A549 (cell line): ENCODE measurements around the gene BCL3. TPM values are rescaled to one million over a fixed set of nuclear protein-coding genes. Genes with fewer than 3 reads are reported as not detected.

Experiments
- ATAC-seq, 2 experiments: fragments of 200-7000 bp in 1 of 2; fragments of >200 bp in 1 of 2; cut with Nextera tagmentation in 1 of 2; cut with Tn5 transposase in 1 of 2; 3 replicates each; pipeline versions ENCODE4 v1.8.0 to v1.9.1; 2018 to 2020; ENCODE audit warnings: mild to moderate bottlenecking in 1 of 2, moderate library complexity in 1 of 2
- CTCF ChIA-PET: fragments of 300-600 bp; sonication (Branson Sonifier 250); formaldehyde crosslinking; extraction: SDS; loops from one replicate; lab custom pipeline; 2021; ENCODE audit warnings: antibody characterized with exemption, inconsistent platforms; lab: Yijun Ruan, JAX
- POLR2A ChIA-PET: fragments of 350-600 bp; formaldehyde crosslinking; extraction: SDS; loops from one replicate; lab custom pipeline; 2021; ENCODE audit warnings: antibody characterized with exemption, inconsistent platforms; lab: Yijun Ruan, JAX
- DNase-seq, 2 experiments: peaks; one replicate each; pipeline versions ENCODE4 v3.0.0 to v3.0.0-alpha.2; 2011 to 2016; ENCODE audit warnings: low read depth in 1 of 2, low spot score in 1 of 2
- FAIRE-seq: peaks from 2 replicates; lab custom pipeline; 2011; peaks lifted over from hg19 to GRCh38; lab: Jason Lieb, UNC
- H3K27ac ChIP-seq, 2 experiments: fragments of >200 bp; sonication (Bioruptor Twin); formaldehyde crosslinking; 3 replicates each; pipeline ENCODE4 v1.5.1; 2016 to 2017
- H3K4me1 ChIP-seq: fragments of >200 bp; sonication (Bioruptor Twin); formaldehyde crosslinking; 3 replicates; pipeline ENCODE4 v1.6.1; 2016
- H3K4me2 ChIP-seq: fragments of >200 bp; sonication (Bioruptor Twin); formaldehyde crosslinking; 3 replicates; pipeline ENCODE4 v1.6.1; 2016
- H3K4me3 ChIP-seq: fragments of >200 bp; sonication (Bioruptor Twin); formaldehyde crosslinking; 3 replicates; pipeline ENCODE4 v1.5.1; 2016
- H3K9me3 ChIP-seq: fragments of >200 bp; sonication (Bioruptor Twin); formaldehyde crosslinking; 3 replicates; pipeline ENCODE4 v1.6.1; 2016
- ATOH8 ChIP-seq: fragments of 250-450 bp; sonication (Bioruptor Pico); IDR thresholded peaks from 2 replicates; pipeline ENCODE4 v1.5.0; 2020; ENCODE audit warnings: low read depth, mild to moderate bottlenecking, moderate library complexity
- BCL3 ChIP-seq: fragments of >200 bp; sonication (Bioruptor Twin); formaldehyde crosslinking; IDR thresholded peaks from 3 replicates; pipeline ENCODE4 v1.6.1; 2016
- BHLHE40 ChIP-seq: IDR thresholded peaks from 2 replicates; pipeline ENCODE4 v1.6.1; 2012; ENCODE audit warnings: low read depth, low read length, inconsistent platforms
- CBX2 ChIP-seq: fragments of 200-600 bp; sonication (generic); IDR thresholded peaks from 2 replicates; pipeline ENCODE4 v1.6.1; 2016; ENCODE audit warnings: low read depth, mild to moderate bottlenecking, borderline replicate concordance
- CEBPB ChIP-seq, 2 experiments: fragments of >200 bp in 1 of 2; sonication (Bioruptor Twin) in 1 of 2; formaldehyde crosslinking in 1 of 2; IDR thresholded peaks; 2 replicates each; pipeline ENCODE4 v1.6.1; 2012 to 2016
- CHD4 ChIP-seq: fragments of 200-600 bp; sonication (generic); IDR thresholded peaks from 2 replicates; pipeline ENCODE4 v1.6.1; 2016; ENCODE audit warnings: antibody characterized with exemption, mild to moderate bottlenecking, borderline replicate concordance
- EHF ChIP-seq: fragments of 250-450 bp; sonication (Bioruptor Pico); IDR thresholded peaks from 2 replicates; pipeline ENCODE4 v1.5.0; 2020; ENCODE audit warnings: mild to moderate bottlenecking
- ELK1 ChIP-seq: fragments of 150-350 bp; IDR thresholded peaks from 2 replicates; pipeline ENCODE4 v1.6.1; 2014; ENCODE audit warnings: low read depth, mild to moderate bottlenecking, low read length
- EP300 ChIP-seq, 2 experiments: fragments of >200 bp; sonication (Bioruptor Twin); formaldehyde crosslinking; IDR thresholded peaks; 2 replicates in 1 of 2; 3 replicates in 1 of 2; pipeline ENCODE4 v1.6.1; 2016 to 2017
- FOSB ChIP-seq: fragments of 250-450 bp; sonication (Bioruptor Pico); IDR thresholded peaks from 2 replicates; pipeline ENCODE4 v1.5.0; 2020; ENCODE audit warnings: mild to moderate bottlenecking, moderate library complexity
- GATA3 ChIP-seq: IDR thresholded peaks from 2 replicates; pipeline ENCODE4 v1.6.1; 2012; ENCODE audit warnings: borderline replicate concordance
- HDAC2 ChIP-seq: fragments of 200-600 bp; sonication (generic); IDR thresholded peaks from 2 replicates; pipeline ENCODE4 v1.6.1; 2016
- HEYL ChIP-seq: fragments of 250-450 bp; sonication (Bioruptor Pico); IDR thresholded peaks from 2 replicates; pipeline ENCODE4 v1.8.0; 2021; ENCODE audit warnings: mild to moderate bottlenecking, moderate library complexity
- HOXA7 ChIP-seq: fragments of 250-450 bp; sonication (Bioruptor Pico); IDR thresholded peaks from 2 replicates; pipeline ENCODE4 v1.5.0; 2020; ENCODE audit warnings: mild to moderate bottlenecking, moderate library complexity
- HOXB5 ChIP-seq: fragments of 250-450 bp; sonication (Bioruptor Pico); IDR thresholded peaks from 2 replicates; pipeline ENCODE4 v1.5.0; 2020; ENCODE audit warnings: mild to moderate bottlenecking, moderate library complexity
- KDM1A ChIP-seq: fragments of 200-600 bp; sonication (generic); IDR thresholded peaks from 2 replicates; pipeline ENCODE4 v1.6.1; 2016; ENCODE audit warnings: low read depth, mild to moderate bottlenecking
- MAFK ChIP-seq: fragments of 450-650 bp; IDR thresholded peaks from 2 replicates; pipeline ENCODE4 v1.6.1; 2014; ENCODE audit not compliant: partially characterized antibody
- MAZ ChIP-seq: fragments of 150-350 bp; IDR thresholded peaks from 2 replicates; pipeline ENCODE4 v1.6.1; 2014; ENCODE audit warnings: antibody characterized with exemption, low read depth, low read length, borderline replicate concordance
- POLR2A ChIP-seq: IDR thresholded peaks from 2 replicates; pipeline ENCODE4 v1.6.1; 2012; ENCODE audit warnings: mild to moderate bottlenecking, low read length
- RAD21 ChIP-seq, 2 experiments: fragments of >200 bp in 1 of 2; sonication (Bioruptor Twin) in 1 of 2; formaldehyde crosslinking in 1 of 2; IDR thresholded peaks in 1 of 2; conservative IDR thresholded peaks in 1 of 2; 2 replicates in 1 of 2; 3 replicates in 1 of 2; pipeline ENCODE4 v1.6.1; 2012 to 2018; ENCODE audit warnings: inconsistent platforms in 1 of 2
- RARB ChIP-seq: fragments of 250-450 bp; sonication (Bioruptor Pico); IDR thresholded peaks from 2 replicates; pipeline ENCODE4 v1.8.0; 2021; ENCODE audit warnings: mild to moderate bottlenecking, moderate library complexity
- RCOR1 ChIP-seq: fragments of 150-350 bp; IDR thresholded peaks from 2 replicates; pipeline ENCODE4 v1.6.1; 2014; ENCODE audit warnings: antibody characterized with exemption, low read length, low read depth
- TFCP2L1 ChIP-seq: fragments of 250-450 bp; sonication (Bioruptor Pico); IDR thresholded peaks from 2 replicates; pipeline ENCODE4 v1.5.0; 2021; ENCODE audit warnings: mild to moderate bottlenecking
- TP53 ChIP-seq: fragments of 250-450 bp; sonication (Bioruptor Pico); IDR thresholded peaks from 2 replicates; pipeline ENCODE4 v1.5.0; 2021; ENCODE audit warnings: mild to moderate bottlenecking, moderate library complexity
- USF2 ChIP-seq: fragments of 450-650 bp; IDR thresholded peaks from 2 replicates; pipeline ENCODE4 v1.6.1; 2014; ENCODE audit warnings: antibody characterized with exemption
- ZFP36 ChIP-seq: fragments of 450-650 bp; IDR thresholded peaks from 2 replicates; pipeline ENCODE4 v1.6.1; 2014; ENCODE audit warnings: borderline replicate concordance; ENCODE audit not compliant: partially characterized antibody
- ZSCAN20 ChIP-seq: fragments of 250-450 bp; sonication (Bioruptor Pico); IDR thresholded peaks from 2 replicates; pipeline ENCODE4 v1.8.0; 2022; ENCODE audit warnings: mild to moderate bottlenecking, moderate library complexity
- WGBS: methylation state at CpG from one replicate; pipeline ENCODE4 v1.1.6; 2017; ENCODE audit errors: missing lambda C conversion rate; 5-methylcytosine and 5-hydroxymethylcytosine counted together
- polyA plus RNA-seq, 4 experiments: library from polyadenylated mRNA; depleted of rRNA in 3 of 4; stranded (reverse); fragments of >200 nt; fragmentation: RNase III in 1 of 4; extraction: RNeasy Plus Mini Kit Qiagen cat#74134 plus additional on column Dnase treatment in 1 of 4; gene quantifications; 2 replicates in 3 of 4; 3 replicates in 1 of 4; pipeline ENCODE4 v1.2.3, GENCODE V29; 2011 to 2017
- TF ChIP-seq, protein P1 (sequence below): IDR thresholded peaks from 2 replicates; pipeline ENCODE4 v1.6.1; 2012
- TF ChIP-seq, protein P2 (sequence below): IDR thresholded peaks from 2 replicates; pipeline ENCODE4 v1.6.1; 2012

BCL3 gene
- polyA plus RNA-seq, 2 of the 4 experiments (the other 2 are of a cell fraction) = 22.6 to 72.1 TPM

DNA sequence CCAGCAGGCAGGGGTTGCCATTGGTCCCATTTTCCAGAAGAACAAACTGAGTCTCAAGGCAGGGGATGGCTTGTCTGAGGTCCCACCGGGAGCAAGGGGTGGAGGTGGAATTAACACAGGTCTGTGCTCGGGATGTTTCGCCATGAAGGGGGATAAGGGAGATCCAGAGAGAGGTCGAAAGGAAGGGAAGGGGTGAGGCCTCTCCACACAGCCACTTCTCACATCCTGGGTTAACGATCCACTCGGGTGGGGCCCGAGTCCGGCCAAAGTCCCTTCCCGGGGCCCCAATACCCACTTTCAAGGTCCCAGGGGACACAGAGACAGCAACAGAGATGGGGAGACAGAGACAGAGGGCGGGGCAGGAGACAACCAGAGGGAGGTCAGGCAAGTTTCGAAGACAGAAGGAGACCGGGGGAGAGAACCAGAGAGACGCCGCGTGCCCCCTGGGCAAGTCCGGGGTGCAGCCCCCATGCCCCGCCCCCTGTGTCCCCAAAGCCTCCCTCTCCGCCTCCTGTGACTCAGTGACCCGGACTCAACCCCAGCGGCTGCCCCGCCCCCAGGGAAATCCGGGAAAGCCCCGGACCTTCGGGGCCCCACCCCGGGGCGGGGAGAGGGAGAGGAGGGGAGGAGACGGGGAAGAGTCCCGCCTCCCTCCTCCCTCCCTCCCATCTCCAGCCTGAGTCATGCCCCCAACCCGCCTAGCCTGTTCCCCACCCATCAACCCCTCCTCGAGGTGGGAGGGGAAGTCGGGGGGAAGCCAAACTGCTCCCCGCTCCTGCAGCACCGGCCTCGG is 1.4 kb upstream of the BCL3 start (continued):
- peak; percentile 96 for TF ChIP-seq CHD4
- no peak for TF ChIP-seq RCOR1
- peak; percentile 97 for TF ChIP-seq MAZ
- TF ChIP-seq POLR2A = peak; percentile 62
- peak; percentile 65; the same call in 1 of the 2 replicates for TF ChIP-seq RARB (CRISPR knock-in tag)
- peak; percentile 82 for TF ChIP-seq EHF
- TF ChIP-seq BCL3 = peak; percentile 88; the same call in 2 of the 3 replicates
- no peak for TF ChIP-seq CEBPB (IDR thresholded peaks at IDR 0.05)
- TF ChIP-seq, protein P1, sequence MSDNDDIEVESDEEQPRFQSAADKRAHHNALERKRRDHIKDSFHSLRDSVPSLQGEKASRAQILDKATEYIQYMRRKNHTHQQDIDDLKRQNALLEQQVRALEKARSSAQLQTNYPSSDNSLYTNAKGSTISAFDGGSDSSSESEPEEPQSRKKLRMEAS = peak; percentile 78; the same call in 1 of the 2 replicates
- TF ChIP-seq, protein P2, sequence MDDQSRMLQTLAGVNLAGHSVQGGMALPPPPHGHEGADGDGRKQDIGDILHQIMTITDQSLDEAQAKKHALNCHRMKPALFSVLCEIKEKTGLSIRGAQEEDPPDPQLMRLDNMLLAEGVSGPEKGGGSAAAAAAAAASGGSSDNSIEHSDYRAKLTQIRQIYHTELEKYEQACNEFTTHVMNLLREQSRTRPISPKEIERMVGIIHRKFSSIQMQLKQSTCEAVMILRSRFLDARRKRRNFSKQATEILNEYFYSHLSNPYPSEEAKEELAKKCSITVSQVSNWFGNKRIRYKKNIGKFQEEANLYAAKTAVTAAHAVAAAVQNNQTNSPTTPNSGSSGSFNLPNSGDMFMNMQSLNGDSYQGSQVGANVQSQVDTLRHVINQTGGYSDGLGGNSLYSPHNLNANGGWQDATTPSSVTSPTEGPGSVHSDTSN = peak; percentile 43
- peak; percentile 54; the same call in 1 of the 2 replicates for TF ChIP-seq FOSB (CRISPR knock-in tag)
- TF ChIP-seq EP300 (IDR thresholded peaks at IDR 0.05) = peak; percentile 51 to 81; a peak in 3 of 5 replicates
- peak; percentile 90 for TF ChIP-seq HDAC2
- TF ChIP-seq CBX2 = no peak
- TF ChIP-seq GATA3 = peak; percentile 75
- TF ChIP-seq RAD21 (conservative IDR thresholded peaks at IDR 0.05 in 1 of 2, IDR thresholded peaks at IDR 0.05 in 1 of 2) = peak in 1 of 2 experiments; percentile 26; a peak in 3 of 5 replicates
- TF ChIP-seq MAFK = peak; percentile 18
- no peak; the same call in 1 of the 2 replicates for TF ChIP-seq TFCP2L1 (CRISPR knock-in tag)

GRCh38 chr19:44747739-44748425 is 626 bp upstream of the BCL3 start:
- ATAC-seq (peak; percentile 44 to 46), FAIRE-seq (peak; percentile 94), DNase-seq (peak; percentile 76 to 92)
- peak overlapping the region; percentile 95 for H3K4me3 ChIP-seq
- H3K9me3 ChIP-seq = no peaks in the 10 kb centered on the region
- peak overlapping the region; percentile 92 for H3K4me2 ChIP-seq
- POLR2A ChIA-PET = interaction anchor here (0.7 kb wide), 2 partner anchors 9 to 22 kb away, joined by 4 read pairs; no protein-coding TSS in a partner anchor
- H3K27ac ChIP-seq = peak overlapping the region; percentile 92 to 99
- CTCF ChIA-PET = no interaction called here
- 0 out of 2 replicates have a peak, but pooled peaks have one; percentile 37 for TF ChIP-seq RARB (CRISPR knock-in tag)
- TF ChIP-seq GATA3 = peak; percentile 34
- TF ChIP-seq, protein P1 = peak; percentile 84; the same call in 1 of the 2 replicates
- no peak; a peak in 1 of 5 replicates for TF ChIP-seq RAD21 (conservative IDR thresholded peaks at IDR 0.05 in 1 of 2, IDR thresholded peaks at IDR 0.05 in 1 of 2)
- peak; percentile 87 for TF ChIP-seq ZFP36
- TF ChIP-seq ZSCAN20 (CRISPR knock-in tag) = no peak
- TF ChIP-seq HEYL = no peak
- peak; percentile 48; the same call in 1 of the 2 replicates for TF ChIP-seq BHLHE40
- TF ChIP-seq USF2 = peak; percentile 39; the same call in 1 of the 2 replicates
- TF ChIP-seq FOSB (CRISPR knock-in tag) = peak; percentile 73; the same call in 1 of the 2 replicates
- no peak for TF ChIP-seq ATOH8
- TF ChIP-seq KDM1A = peak; percentile 78
- TF ChIP-seq TP53 = 0 out of 2 replicates have a peak, but pooled peaks have one; percentile 49
- peak; percentile 93 for TF ChIP-seq TFCP2L1 (CRISPR knock-in tag)
- peak; percentile 52; the same call in 1 of the 2 replicates for TF ChIP-seq HOXA7 (CRISPR knock-in tag)
- peak; percentile 20; the same call in 1 of the 2 replicates for TF ChIP-seq EHF
- peak; percentile 51; the same call in 1 of the 2 replicates for TF ChIP-seq HOXB5
- TF ChIP-seq ELK1 = no peak
- TF ChIP-seq, all 56 proteins: peak for 13
- H3K4me1 ChIP-seq = peaks cover 75% of the 10 kb centered on the region
- 4% methylated on average over 21 of the region's 26 CpGs for WGBS
